HepG2 (cell line): Measurements from ENCODE around the gene ARID5B. TPM values are rescaled to one million over a fixed set of nuclear protein-coding genes. Genes with fewer than 3 reads are reported as not detected.
A peak's percentile ranks its signal among the peaks of the same experiment; 100 is the strongest.

Experiments used
- ASH2L ChIP-seq: fragments of 300-600, 200-600 bp; sonication (generic); IDR thresholded peaks from 2 replicates; pipeline ENCODE4 v1.7.0; 2017; ENCODE audit warnings: low read depth, mild to moderate bottlenecking, moderate library complexity, mixed read lengths, low read length; ENCODE audit not compliant: insufficient read length
- EHMT2 ChIP-seq: fragments of 200-600 bp; sonication (generic); IDR thresholded peaks from 2 replicates; pipeline ENCODE4 v1.7.0; 2017; ENCODE audit warnings: antibody characterized with exemption, low read depth, low read length, borderline replicate concordance
- KLF15 ChIP-seq: sonication (generic); formaldehyde crosslinking; IDR thresholded peaks from 2 replicates; pipeline ENCODE4 v1.8.1; 2023; ENCODE audit warnings: borderline replicate concordance, mild to moderate bottlenecking, inconsistent platforms, missing genetic modification reagents, mixed read lengths
- MYC ChIP-seq: sonication (generic); formaldehyde crosslinking; IDR thresholded peaks from 2 replicates; pipeline ENCODE4 v1.9.0; 2021; ENCODE audit warnings: missing genetic modification reagents, borderline replicate concordance
- NFAT5 ChIP-seq: sonication (generic); formaldehyde crosslinking; IDR thresholded peaks from 2 replicates; pipeline ENCODE4 v1.4.0; 2020; ENCODE audit warnings: missing genetic modification reagents
- TFE3 ChIP-seq: IDR thresholded peaks from 2 replicates; pipeline ENCODE4 v1.6.1; 2016
- ZBED4 ChIP-seq: sonication (generic); formaldehyde crosslinking; IDR thresholded peaks from 2 replicates; pipeline ENCODE4 v1.4.0; 2020; ENCODE audit warnings: missing genetic modification reagents, borderline replicate concordance
- ZC3H4 ChIP-seq: sonication (generic); formaldehyde crosslinking; IDR thresholded peaks from 2 replicates; pipeline ENCODE4 v1.4.0; 2020; ENCODE audit warnings: missing genetic modification reagents, borderline replicate concordance
- ZNF317 ChIP-seq: sonication (generic); formaldehyde crosslinking; IDR thresholded peaks from 2 replicates; pipeline ENCODE4 v1.5.0; 2020; ENCODE audit warnings: mild to moderate bottlenecking, missing genetic modification reagents
- ZNF510 ChIP-seq: sonication (generic); formaldehyde crosslinking; IDR thresholded peaks from 2 replicates; pipeline ENCODE4 v1.4.0; 2020; ENCODE audit warnings: low read depth, mild to moderate bottlenecking, missing genetic modification reagents
- ZNF549 ChIP-seq: sonication (generic); formaldehyde crosslinking; IDR thresholded peaks from 2 replicates; pipeline ENCODE4 v1.5.0; 2020; ENCODE audit warnings: missing genetic modification reagents
- ZNF709 ChIP-seq: sonication (generic); formaldehyde crosslinking; IDR thresholded peaks from 2 replicates; pipeline ENCODE4 v1.5.0; 2020; ENCODE audit warnings: mild to moderate bottlenecking, missing genetic modification reagents
- ZNF770 ChIP-seq: sonication (generic); formaldehyde crosslinking; IDR thresholded peaks from 2 replicates; pipeline ENCODE4 v1.5.0; 2020; ENCODE audit warnings: mild to moderate bottlenecking, missing genetic modification reagents
- ZNF83 ChIP-seq: sonication (generic); formaldehyde crosslinking; IDR thresholded peaks from 2 replicates; pipeline ENCODE4 v1.4.0; 2020; ENCODE audit warnings: missing genetic modification reagents, mild to moderate bottlenecking, borderline replicate concordance
- ZSCAN31 ChIP-seq: sonication (generic); formaldehyde crosslinking; IDR thresholded peaks from 2 replicates; pipeline ENCODE4 v1.5.0; 2020; ENCODE audit warnings: low read depth, mild to moderate bottlenecking, missing genetic modification reagents
- polyA plus RNA-seq, 8 experiments: library from polyadenylated mRNA; depleted of rRNA in 3 of 8; stranded (reverse) in 7 of 8; unstranded in 1 of 8; fragments of >200 nt; fragmentation: Illumina TruSeq in 4 of 8; extraction: Trizol in 4 of 8; gene quantifications; 2 replicates each; pipeline versions ENCODE4 v1.2.1 to v1.2.3, GENCODE V29; 2011 to 2016; ENCODE audit warnings: low read depth in 4 of 8, missing spikeins in 1 of 8, mixed read lengths in 1 of 8; ENCODE audit not compliant: insufficient read depth in 1 of 8
- total RNA-seq, 5 experiments: library from RNA; depleted of rRNA; stranded (reverse); fragments of >200 nt; fragmentation: Illumina TruSeq; extraction: Trizol; gene quantifications; 2 replicates each; pipeline ENCODE4 v1.2.3, GENCODE V29; 2016; ENCODE audit warnings: low read depth in 1 of 5

The ARID5B gene
- total and polyA plus RNA-seq, 2 of the 13 experiments (the other 11 are each of a cell fraction or from before 2014, with no cell fraction given): 6.2 to 21.1 TPM

- no peak for TF ChIP-seq ZNF709 (CRISPR knock-in tag)
- TF ChIP-seq NFAT5: no peak
- no peak for TF ChIP-seq ZNF317 (CRISPR knock-in tag)
- TF ChIP-seq ASH2L: peak; percentile 13
- no peak for TF ChIP-seq ZBED4 (CRISPR knock-in tag)
- TF ChIP-seq ZC3H4 (CRISPR knock-in tag): no peak
- no peak for TF ChIP-seq ZNF549 (CRISPR knock-in tag)
- no peak for TF ChIP-seq TFE3
- TF ChIP-seq ZNF770 (CRISPR knock-in tag): no peak
- no peak for TF ChIP-seq ZNF83 (CRISPR knock-in tag)
- no peak for TF ChIP-seq MYC (CRISPR knock-in tag)
- TF ChIP-seq ZNF510 (CRISPR knock-in tag): no peak
- TF ChIP-seq KLF15 (CRISPR knock-in tag): no peak
- TF ChIP-seq ZSCAN31: no peak
- no peak for TF ChIP-seq EHMT2
Measured at GRCh38 chr10:61902445-61903220, 1.1 kb downstream of the ARID5B start (continued).
